ENCODE data around the gene USH2A.

GRCh38 chr1:216422821-216423520 lies at the start of gene USH2A:
- no peak for TF ChIP-seq GATA1 (IDR thresholded peaks at IDR 0.05; ENCODE audit: low read depth, low read length)
- no peak for TF ChIP-seq POLR2A (IDR thresholded peaks at IDR 0.05; ENCODE audit: low read length)
